B cell (primary cell): ENCODE measurements around the gene EDNRB. TPM values are rescaled to one million over a fixed set of nuclear protein-coding genes. Genes with fewer than 3 reads are reported as not detected.
"Not testable (repeated sequence)": the region's sequence is repeated elsewhere in the genome, so short reads cannot be mapped to it uniquely, and the experiment has no call there.

Experiments
- ATAC-seq: fragments of 200-7000 bp; cut with Tn5 transposase; one replicate; pipeline ENCODE4 v1.10.0; 2021; ENCODE audit warnings: low read depth, mild to moderate bottlenecking, moderate number of reproducible peaks, moderate library complexity
- CTCF ChIA-PET: fragments of 350-600 bp; sonication (Branson Sonifier 250); formaldehyde crosslinking; loops from one replicate; lab custom pipeline; 2021; ENCODE audit warnings: antibody characterized with exemption, inconsistent platforms; lab: Charles Lee
- POLR2A ChIA-PET: fragments of 350-600 bp; sonication (Branson Sonifier 250); formaldehyde crosslinking; loops from one replicate; lab custom pipeline; 2021; ENCODE audit warnings: antibody characterized with exemption; lab: Charles Lee
- DNase-seq: peaks from one replicate; pipeline ENCODE4 v3.0.0; 2013
- H2AFZ ChIP-seq: 2 replicates; pipeline ENCODE4 v1.6.1; 2012; ENCODE audit warnings: mild to moderate bottlenecking, low read depth, low read length; ENCODE audit not compliant: insufficient read depth, poor library complexity, severe bottlenecking
- H3K27ac ChIP-seq, 2 donors: 1 replicate in 1 of 2; 2 replicates in 1 of 2; pipeline ENCODE4 v1.5.1; 2012 to 2013; ENCODE audit warnings: low read length in 2 of 2, mild to moderate bottlenecking in 2 of 2, moderate library complexity in 1 of 2
- H3K27me3 ChIP-seq, 4 experiments: fragments of 200-600 bp in 1 of 4; sonication (generic) in 1 of 4; replicated peaks in 1 of 4; 1 replicate in 2 of 4; 2 replicates in 2 of 4; pipeline versions ENCODE4 v1.6.1 to v1.7.0; 2013 to 2016; ENCODE audit warnings: low read length in 3 of 4, mild to moderate bottlenecking in 2 of 4, mixed read lengths in 1 of 4, moderate library complexity in 1 of 4; ENCODE audit not compliant: insufficient read depth in 4 of 4, control insufficient read depth in 3 of 4; ENCODE audit errors: control extremely low read depth in 1 of 4
- H3K36me3 ChIP-seq, 2 experiments: replicated peaks in 1 of 2; 1 replicate in 1 of 2; 2 replicates in 1 of 2; pipeline versions ENCODE4 v1.6.1 to v1.7.1; 2013; ENCODE audit warnings: low read length in 1 of 2; ENCODE audit not compliant: insufficient read depth in 2 of 2, control insufficient read depth in 1 of 2; ENCODE audit errors: control extremely low read depth in 1 of 2, extremely low read depth in 1 of 2
- H3K4me1 ChIP-seq, 2 donors: fragments of 200-600 bp in 1 of 2; sonication (generic) in 1 of 2; 1 replicate in 1 of 2; 2 replicates in 1 of 2; pipeline versions ENCODE4 v1.5.1 to v1.6.1; 2013 to 2017; ENCODE audit warnings: low read length in 2 of 2; ENCODE audit not compliant: control insufficient read depth in 2 of 2, insufficient read depth in 2 of 2
- H3K4me2 ChIP-seq: replicated peaks from 2 replicates; pipeline ENCODE3; 2012; ENCODE audit warnings: mild to moderate bottlenecking, low read depth, low read length; ENCODE audit not compliant: poor library complexity, severe bottlenecking
- H3K4me3 ChIP-seq, 5 experiments: fragments of 200-600 bp in 1 of 5; sonication (generic) in 1 of 5; 1 replicate in 3 of 5; 2 replicates in 2 of 5; pipeline versions ENCODE4 v1.5.1 to v1.7.0; 2011 to 2016; ENCODE audit warnings: low read length in 4 of 5, mild to moderate bottlenecking in 4 of 5, low read depth in 2 of 5, control low read depth in 1 of 5, moderate library complexity in 1 of 5; ENCODE audit not compliant: insufficient read depth in 1 of 5; ENCODE audit errors: control extremely low read depth in 1 of 5, extremely low read depth in 1 of 5
- H3K79me2 ChIP-seq: fragments of 200-600 bp; sonication (generic); one replicate; pipeline ENCODE4 v1.6.0; 2016; ENCODE audit warnings: low read length; ENCODE audit not compliant: control insufficient read depth, insufficient read depth
- H3K9ac ChIP-seq: fragments of 200-600 bp; sonication (generic); 2 replicates; pipeline ENCODE4 v1.6.1; 2017; ENCODE audit warnings: mild to moderate bottlenecking, low read length, moderate library complexity
- H3K9me3 ChIP-seq, 3 donors: one replicate each; pipeline versions ENCODE4 v1.6.1 to v1.7.1; 2013; ENCODE audit warnings: low read length in 2 of 3; ENCODE audit not compliant: control insufficient read depth in 2 of 3, insufficient read depth in 1 of 3; ENCODE audit errors: control extremely low read depth in 1 of 3
- H4K20me1 ChIP-seq: 2 replicates; pipeline ENCODE4 v1.6.0; 2012; ENCODE audit warnings: mild to moderate bottlenecking, low read length; ENCODE audit not compliant: insufficient read depth, control insufficient read depth, poor library complexity, severe bottlenecking
- H3K27ac Mint-ChIP-seq: one replicate; pipeline ENCODE4 v1.8.0; 2021; ENCODE audit warnings: mixed read lengths
- H3K27me3 Mint-ChIP-seq: one replicate; pipeline ENCODE4 v1.8.0; 2021; ENCODE audit warnings: mixed read lengths
- H3K4me1 Mint-ChIP-seq: one replicate; pipeline ENCODE4 v1.8.0; 2021; ENCODE audit warnings: mixed read lengths
- H3K4me3 Mint-ChIP-seq: one replicate; pipeline ENCODE4 v1.8.0; 2021; ENCODE audit warnings: mixed read lengths
- H3K9me3 Mint-ChIP-seq: one replicate; pipeline ENCODE4 v1.8.0; 2022; ENCODE audit warnings: mixed read lengths; ENCODE audit not compliant: insufficient read depth
- EZH2 ChIP-seq: IDR thresholded peaks from 2 replicates; pipeline ENCODE4 v1.6.1; 2012; ENCODE audit warnings: borderline replicate concordance, low read depth, mild to moderate bottlenecking, moderate library complexity, low read length; ENCODE audit not compliant: insufficient read depth, poor library complexity, severe bottlenecking
- WGBS: methylation state at CpG from one replicate; pipeline ENCODE4 v1.1.5; 2013; ENCODE audit warnings: missing lambda C conversion rate; ENCODE audit not compliant: insufficient coverage; 5-methylcytosine and 5-hydroxymethylcytosine counted together
- intact Hi-C: fragments of 100-400 bp; cut with micrococcal nuclease; formaldehyde crosslinking; loops from one replicate; pipeline ENCODE4 v1.10.0; 2022
- polyA plus RNA-seq: library from polyadenylated mRNA; depleted of rRNA; stranded (reverse); fragments of >200 nt; gene quantifications from 2 replicates; pipeline ENCODE4 v1.2.3, GENCODE V29; 2012
- total RNA-seq, 2 donors: library from RNA; stranded (reverse); fragments of 120-200 nt in 1 of 2; gene quantifications; 1 replicate in 1 of 2; 2 replicates in 1 of 2; pipeline versions ENCODE4 v1.2.3 to v1.2.4, GENCODE V29; 2013 to 2022
- TF ChIP-seq, protein P1 (sequence below): fragments of 200-600 bp; IDR thresholded peaks from one replicate; pipeline ENCODE4 v1.8.0; 2022; ENCODE audit warnings: antibody characterized with exemption, mild to moderate bottlenecking

Gene EDNRB
- total and polyA plus RNA-seq, 2 donors (not counting 1 experiment from before 2014, with no cell fraction given): not detected

DNA sequence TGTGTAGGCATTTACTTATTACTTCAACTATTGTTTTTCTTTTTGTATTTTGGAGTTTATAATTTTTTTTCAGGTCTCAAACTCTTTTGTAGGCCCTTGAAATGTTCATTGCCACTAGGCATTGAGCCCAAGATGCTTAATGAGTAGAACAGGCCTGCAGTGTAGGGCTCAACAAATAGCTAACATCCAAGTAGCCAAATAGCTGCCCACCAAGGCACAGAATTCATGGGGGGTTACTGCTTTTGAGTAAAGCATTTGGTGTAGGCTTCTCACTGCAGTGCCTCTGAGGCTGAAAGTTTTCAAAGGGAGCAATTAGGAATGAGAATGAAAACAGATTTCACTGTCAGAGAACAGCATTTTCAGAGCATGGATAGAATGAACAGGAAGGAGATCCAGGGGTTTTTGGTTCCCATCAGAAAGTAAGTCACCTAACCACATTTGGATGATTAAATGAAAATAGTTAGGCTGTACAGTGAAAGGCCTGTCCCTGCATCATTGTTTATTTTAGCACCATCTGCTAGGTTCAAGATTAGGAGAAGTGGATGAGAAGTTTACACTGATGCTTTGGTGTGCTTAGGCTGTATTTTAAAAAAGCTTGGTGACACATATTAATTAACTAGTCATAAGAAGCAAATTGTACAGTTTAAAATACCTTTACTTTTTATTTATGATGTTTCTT lies 61.0 kb downstream of the EDNRB start:
- ChIA-PET CTCF (interaction anchor here (0.6 kb wide), 1 partner anchor 72 kb away, joined by 3 read pairs; no protein-coding TSS in a partner anchor), POLR2A (no interaction called here)
- H3K27ac Mint-ChIP-seq: no peak overlapping the region
- no peaks in the 10 kb centered on the region for H4K20me1 ChIP-seq
- ATAC-seq (no peak), DNase-seq (no peak)
- H3K4me1 Mint-ChIP-seq: no peaks in the 10 kb centered on the region
- no peaks in the 10 kb centered on the region for H3K79me2 ChIP-seq
- TF ChIP-seq EZH2: no peak
- TF ChIP-seq, protein P1, sequence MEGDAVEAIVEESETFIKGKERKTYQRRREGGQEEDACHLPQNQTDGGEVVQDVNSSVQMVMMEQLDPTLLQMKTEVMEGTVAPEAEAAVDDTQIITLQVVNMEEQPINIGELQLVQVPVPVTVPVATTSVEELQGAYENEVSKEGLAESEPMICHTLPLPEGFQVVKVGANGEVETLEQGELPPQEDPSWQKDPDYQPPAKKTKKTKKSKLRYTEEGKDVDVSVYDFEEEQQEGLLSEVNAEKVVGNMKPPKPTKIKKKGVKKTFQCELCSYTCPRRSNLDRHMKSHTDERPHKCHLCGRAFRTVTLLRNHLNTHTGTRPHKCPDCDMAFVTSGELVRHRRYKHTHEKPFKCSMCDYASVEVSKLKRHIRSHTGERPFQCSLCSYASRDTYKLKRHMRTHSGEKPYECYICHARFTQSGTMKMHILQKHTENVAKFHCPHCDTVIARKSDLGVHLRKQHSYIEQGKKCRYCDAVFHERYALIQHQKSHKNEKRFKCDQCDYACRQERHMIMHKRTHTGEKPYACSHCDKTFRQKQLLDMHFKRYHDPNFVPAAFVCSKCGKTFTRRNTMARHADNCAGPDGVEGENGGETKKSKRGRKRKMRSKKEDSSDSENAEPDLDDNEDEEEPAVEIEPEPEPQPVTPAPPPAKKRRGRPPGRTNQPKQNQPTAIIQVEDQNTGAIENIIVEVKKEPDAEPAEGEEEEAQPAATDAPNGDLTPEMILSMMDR: no peak
- no peaks in the 10 kb centered on the region for H3K36me3 ChIP-seq
- H3K4me1 ChIP-seq: no peaks in the 10 kb centered on the region
- no peaks in the 10 kb centered on the region for H3K9me3 Mint-ChIP-seq
- peaks cover 12% of the 10 kb centered on the region for H3K27me3 Mint-ChIP-seq
- H3K4me3 ChIP-seq: no peak overlapping the region
- H3K27ac ChIP-seq: no peak overlapping the region
- H3K9me3 ChIP-seq: no peaks in the 10 kb centered on the region
- H3K4me3 Mint-ChIP-seq: no peak overlapping the region
- no peaks in the 10 kb centered on the region for H3K27me3 ChIP-seq
- H3K4me2 ChIP-seq: no peak overlapping the region
- intact Hi-C loops: no loop called here
- no peak overlapping the region for H2AFZ ChIP-seq
- H3K9ac ChIP-seq: no peak overlapping the region

DNA sequence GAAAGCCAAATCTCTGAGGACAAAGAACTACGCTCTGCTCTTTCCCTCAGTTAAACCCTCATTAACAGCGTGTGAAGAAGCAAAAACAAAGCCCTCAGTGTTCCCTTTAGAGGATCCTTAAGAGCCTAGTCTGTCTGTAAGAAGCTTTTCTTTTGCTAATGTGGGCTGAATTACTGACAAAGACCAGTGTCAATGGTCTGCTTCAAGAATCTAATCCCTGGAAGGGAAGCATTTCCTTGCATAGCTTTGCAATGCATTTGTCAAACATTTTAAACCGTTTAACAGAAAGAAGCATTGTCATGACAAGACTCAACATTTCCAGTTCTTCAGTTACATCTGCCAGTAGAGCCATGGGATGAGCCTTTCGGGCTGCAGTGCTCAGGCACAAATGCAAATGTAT lies 64.9 kb downstream of the EDNRB start:
- Mint-ChIP-seq H3K27ac (no peak overlapping the region), H3K9me3 (no peaks in the 10 kb centered on the region), H3K27me3 (peaks cover 6% of the 10 kb centered on the region), H3K4me3 (no peak overlapping the region), H3K4me1 (no peaks in the 10 kb centered on the region)
- intact Hi-C loops: no loop called here
- no peak for TF ChIP-seq EZH2
- TF ChIP-seq, protein P1: no peak
- no peaks in the 10 kb centered on the region for H3K27me3 ChIP-seq
- DNase-seq (no peak), ATAC-seq (no peak)
- H2AFZ ChIP-seq: no peak overlapping the region
- H3K4me1 ChIP-seq: no peaks in the 10 kb centered on the region
- peaks cover 0 to 5% (median 0%) of the 10 kb centered on the region in 3 donors for H3K9me3 ChIP-seq
- POLR2A ChIA-PET: no interaction called here
- H3K36me3 ChIP-seq: no peaks in the 10 kb centered on the region
- H3K79me2 ChIP-seq: no peaks in the 10 kb centered on the region
- no peak overlapping the region for H3K9ac ChIP-seq
- CTCF ChIA-PET: no interaction called here
- no CpG with 5 or more reads among the region's 4 CpGs for WGBS
- H3K27ac ChIP-seq: no peak overlapping the region
- no peaks in the 10 kb centered on the region for H4K20me1 ChIP-seq
- H3K4me3 ChIP-seq: no peak overlapping the region
- no peak overlapping the region for H3K4me2 ChIP-seq

DNA sequence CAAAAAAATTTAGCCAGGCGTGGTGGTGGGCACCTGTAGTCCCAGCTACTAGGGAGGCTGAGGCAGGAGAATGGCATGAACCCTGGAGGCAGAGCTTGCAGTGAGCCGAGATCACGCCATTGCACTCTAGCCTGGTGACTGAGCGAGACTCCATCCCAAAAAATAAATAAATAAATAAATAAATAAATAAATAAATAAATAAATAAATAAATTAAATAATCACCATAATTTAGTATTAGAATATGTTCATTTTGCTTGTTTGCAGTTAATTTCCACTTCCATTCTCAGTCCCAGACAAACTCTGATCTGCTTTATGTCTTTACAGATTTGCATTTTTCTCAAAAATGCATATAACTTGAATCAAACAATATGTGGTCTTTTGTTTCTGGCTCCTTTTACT lies 70.6 kb downstream of the EDNRB start:
- CTCF ChIA-PET, H3K4me1 ChIP-seq, H3K4me1 Mint-ChIP-seq, H3K27ac Mint-ChIP-seq, H3K27me3 Mint-ChIP-seq, H3K4me3 ChIP-seq, H3K36me3 ChIP-seq, intact Hi-C loops, H3K27me3 ChIP-seq, H2AFZ ChIP-seq, H3K79me2 ChIP-seq, H3K27ac ChIP-seq, ATAC-seq, H4K20me1 ChIP-seq, H3K4me3 Mint-ChIP-seq, H3K9me3 Mint-ChIP-seq, POLR2A ChIA-PET, H3K4me2 ChIP-seq, H3K9ac ChIP-seq, DNase-seq, H3K9me3 ChIP-seq: not testable (repeated sequence)
- WGBS: 100% methylated on average over 1 of the region's 4 CpGs
